Activated CD4-positive, alpha-beta T cell treated with anti-CD3 and anti-CD28 coated beads, Interleukin-2, amount 50 U/mL, for 1 hour (primary cell): ENCODE measurements around the gene TEX11.

ENCODE experiments used
- DNase-seq: peaks from one replicate; pipeline ENCODE4 v3.0.0-alpha.2; 2020

TEX11 gene

DNA sequence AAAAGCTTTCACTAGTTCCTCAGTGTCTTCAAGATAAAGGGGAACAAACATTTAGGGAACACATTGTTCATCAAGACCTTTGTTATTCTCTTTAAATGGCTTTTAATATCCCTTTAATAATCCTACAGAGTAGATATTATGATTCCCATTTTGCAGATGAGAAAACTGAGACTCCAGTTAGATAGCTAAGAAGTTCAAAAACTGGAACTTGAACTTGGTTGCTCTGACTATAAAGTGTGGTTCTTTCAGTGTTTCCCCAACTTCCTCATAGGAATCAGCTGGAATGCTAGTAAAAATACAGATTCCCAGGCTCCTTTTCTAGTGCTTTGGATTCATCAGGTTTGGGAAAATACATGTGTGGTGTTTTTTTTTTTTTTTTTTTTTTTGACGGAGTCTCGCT lies 426.2 kb downstream of the TEX11 start:
- no peak for DNase-seq

DNA sequence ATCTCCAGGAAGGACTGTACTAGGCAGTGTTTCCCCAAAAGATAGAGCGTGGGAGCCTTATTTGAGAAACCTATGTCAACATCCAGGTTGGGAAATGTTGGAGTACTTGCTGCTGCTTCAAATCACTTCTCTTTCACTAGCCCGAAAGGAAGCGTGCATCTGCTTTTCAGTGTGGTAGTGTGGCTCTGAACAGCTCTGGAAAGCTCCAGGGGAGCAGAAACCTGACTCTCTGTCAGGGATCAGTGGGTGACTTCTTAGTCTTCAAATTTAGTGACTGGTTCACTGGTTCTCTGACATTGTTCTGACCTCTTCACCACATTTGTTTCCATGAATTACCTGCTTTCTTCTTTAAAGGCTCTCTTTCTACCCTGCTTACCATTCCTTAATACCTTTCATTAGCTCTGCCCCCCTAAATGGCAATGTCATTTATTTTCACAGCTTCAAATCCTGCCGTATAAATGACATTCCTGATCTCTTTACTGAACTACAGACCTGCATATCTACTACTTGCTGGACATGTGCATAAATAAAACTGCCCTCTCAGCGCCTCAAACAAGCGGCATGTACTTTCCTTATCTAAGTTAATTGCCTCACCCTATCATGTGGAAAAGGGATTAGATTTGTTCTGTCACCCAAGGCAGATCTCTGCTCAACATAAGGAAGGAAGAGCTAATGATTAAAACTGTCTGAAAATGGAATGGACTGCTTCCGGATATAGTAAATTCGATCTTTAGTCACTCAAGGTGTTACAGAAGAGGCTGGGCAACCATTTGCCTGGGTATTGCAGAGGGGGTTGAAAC lies 426.8 kb downstream of the TEX11 start:
- DNase-seq = no peak

DNA sequence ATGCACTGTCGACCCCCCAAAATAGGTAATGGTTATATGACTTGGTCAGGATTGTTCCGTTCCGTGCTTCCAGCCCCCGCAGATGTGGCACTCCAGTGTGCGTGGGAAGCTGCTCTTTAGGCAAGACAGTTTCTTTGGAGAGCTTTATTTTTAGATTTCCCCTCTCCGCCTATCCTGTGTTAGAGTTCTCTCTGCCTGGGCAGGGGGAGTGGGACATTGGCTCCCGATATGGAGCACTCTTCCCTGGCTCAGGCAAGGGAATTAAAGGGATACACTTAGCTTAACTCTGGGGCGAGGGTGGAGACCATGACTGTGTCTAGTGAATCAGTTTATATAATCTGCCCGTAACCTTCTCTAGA lies 427.9 kb downstream of the TEX11 start:
- DNase-seq = no peak

DNA sequence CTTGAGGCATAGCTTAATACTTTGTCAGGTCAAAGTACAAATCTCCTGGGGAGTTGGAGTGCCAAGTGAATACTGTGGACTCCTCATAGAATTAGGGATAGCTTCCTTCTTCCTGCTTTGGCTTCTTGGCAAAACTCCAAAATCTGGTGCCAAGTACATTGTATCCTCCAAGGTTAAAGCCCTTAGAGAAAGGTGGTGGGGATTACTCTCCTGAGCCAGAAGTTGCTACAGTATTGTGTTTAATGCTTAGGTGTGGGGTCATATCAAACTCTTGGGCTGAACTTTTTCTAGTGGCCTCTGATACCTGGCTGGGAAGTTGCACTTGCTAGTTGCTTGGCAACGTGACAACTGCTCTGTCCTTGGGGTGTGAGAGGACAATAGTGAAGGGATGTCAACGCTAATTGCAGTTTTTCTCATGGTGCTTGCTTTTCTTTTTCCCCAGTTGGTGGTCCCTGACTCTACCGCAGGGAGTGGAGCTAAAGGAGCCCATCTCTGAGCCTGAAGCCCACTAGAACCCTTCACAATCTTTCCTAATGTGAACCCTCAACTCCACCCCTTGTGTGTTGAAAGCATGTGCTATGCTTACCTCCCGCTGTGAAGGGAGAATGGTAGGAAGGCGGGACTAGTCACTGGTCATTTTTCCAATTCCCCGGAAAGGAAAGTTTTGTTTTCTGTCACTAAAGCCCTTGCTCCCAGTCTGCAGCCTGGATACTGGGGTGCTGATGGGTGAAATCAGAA lies 428.4 kb downstream of the TEX11 start:
- no peak for DNase-seq

DNA sequence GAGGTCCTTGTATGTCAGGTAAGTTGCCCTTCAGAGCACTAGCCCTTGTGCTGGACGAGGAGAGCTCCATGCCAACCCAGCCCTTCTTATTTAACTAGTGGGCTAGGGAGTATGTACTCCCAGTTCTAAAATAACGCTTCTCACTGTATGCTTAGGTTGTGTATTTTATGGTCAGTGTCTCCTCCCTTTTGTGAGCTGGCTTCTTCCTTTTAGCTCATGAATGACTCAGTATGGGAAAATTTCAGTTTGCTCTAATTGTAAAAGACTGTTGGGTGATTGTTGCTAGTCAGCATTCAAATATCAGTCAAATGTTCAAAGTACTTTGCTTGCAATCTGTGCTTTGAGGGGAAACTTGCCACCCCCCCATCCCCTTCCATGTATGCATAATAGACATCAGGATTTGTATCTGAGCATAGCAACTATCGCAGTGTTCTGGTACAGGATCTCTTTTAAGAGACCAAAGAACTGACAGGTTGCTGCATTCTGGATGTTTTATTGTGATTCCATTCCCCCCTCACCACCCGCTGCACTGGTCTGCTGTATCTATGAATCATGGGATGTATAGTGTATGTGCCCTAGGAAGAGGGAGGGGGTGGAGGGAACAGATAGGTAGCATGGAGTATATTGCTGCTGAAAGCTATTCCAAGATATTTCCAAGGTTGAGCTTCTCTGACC lies 429.1 kb downstream of the TEX11 start:
- no peak for DNase-seq
